GM19397 (cell line): ENCODE data around the gene OR11G2.
"Not testable (repeated sequence)": the region's sequence is repeated elsewhere in the genome, so short reads cannot be mapped to it uniquely, and the experiment has no call there.

Experiments
- ATAC-seq: cut with Tn5 transposase; IDR thresholded peaks from one replicate; pipeline ENCODE4 v1.9.1; 2021; ENCODE audit warnings: mild to moderate bottlenecking, moderate library complexity; ENCODE audit not compliant: unreplicated experiment

OR11G2 gene

DNA sequence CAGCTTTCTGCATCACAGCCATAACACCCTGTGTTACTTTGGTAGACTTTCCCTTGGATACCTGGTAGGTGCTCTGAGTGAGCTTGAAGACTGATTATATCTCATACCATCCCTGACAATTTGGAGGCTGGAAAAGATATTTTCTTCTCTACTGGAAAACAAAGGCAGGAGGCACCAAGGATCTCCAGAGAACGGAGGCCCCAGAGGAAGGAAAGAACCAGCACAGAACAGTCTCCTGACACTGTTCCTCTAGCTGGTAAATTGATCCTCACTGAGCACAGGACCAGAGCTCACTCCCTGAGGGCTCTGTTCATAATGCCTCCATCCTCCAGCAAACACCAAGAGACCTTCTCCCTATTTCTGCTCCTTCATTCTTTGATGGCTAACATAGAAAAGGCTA is at the start of gene OR11G2:
Gene OR11G2, plus strand, starts transcription at position 301 of the 400 bp plus-strand sequence. CDS start 6,542 bp downstream, outside the sequence.
- no peak for ATAC-seq

DNA sequence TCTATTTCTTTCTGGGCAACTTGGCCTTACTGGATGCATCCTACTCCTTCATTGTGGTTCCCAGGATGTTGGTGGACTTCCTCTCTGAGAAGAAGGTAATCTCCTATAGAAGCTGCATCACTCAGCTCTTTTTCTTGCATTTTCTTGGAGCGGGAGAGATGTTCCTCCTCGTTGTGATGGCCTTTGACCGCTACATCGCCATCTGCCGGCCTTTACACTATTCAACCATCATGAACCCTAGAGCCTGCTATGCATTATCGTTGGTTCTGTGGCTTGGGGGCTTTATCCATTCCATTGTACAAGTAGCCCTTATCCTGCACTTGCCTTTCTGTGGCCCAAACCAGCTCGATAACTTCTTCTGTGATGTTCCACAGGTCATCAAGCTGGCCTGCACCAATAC is 46.8 kb upstream of the OR11G2 start:
- ATAC-seq = no peak

GRCh38 chr14:20144820-20145219 is 45.9 kb upstream of the OR11G2 start:
- no peak for ATAC-seq

DNA sequence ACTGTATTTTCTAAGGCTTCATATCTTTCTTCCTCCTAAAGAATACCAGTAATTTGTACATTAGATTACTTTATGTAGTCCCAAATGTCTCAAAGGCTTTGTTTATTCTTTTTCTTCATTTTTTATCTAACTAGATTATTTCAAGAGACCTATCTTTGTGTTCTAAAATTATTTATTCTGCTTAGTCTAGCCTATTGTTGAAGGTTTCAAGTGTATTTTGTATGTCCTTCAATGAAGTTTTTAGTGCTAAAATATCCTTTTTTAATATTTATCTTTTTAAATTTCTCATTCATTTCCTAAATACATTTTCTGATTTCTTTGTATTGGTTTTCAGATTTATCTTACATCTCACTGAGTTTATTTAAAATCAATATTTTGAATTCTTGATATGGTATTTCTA is 26.2 kb upstream of the OR11G2 start:
- ATAC-seq = no peak

DNA sequence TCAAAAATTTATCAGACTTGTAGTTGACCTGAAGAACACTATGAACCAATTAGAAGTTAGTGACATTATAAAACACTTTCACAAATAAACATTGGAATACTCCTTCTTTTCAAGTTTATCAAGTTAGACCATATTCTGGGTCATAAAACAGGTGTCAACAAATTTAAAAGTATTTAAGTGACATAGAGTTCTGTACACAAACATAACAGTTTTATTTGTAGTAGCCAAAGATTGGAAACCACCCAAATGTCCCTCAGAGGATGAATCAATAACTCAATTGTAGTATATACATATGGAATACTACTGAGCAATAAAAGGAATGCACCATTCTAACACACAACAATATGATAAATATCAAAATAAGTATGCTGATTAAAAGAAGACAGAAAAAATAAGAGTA is 23.6 kb upstream of the OR11G2 start:
- no peak for ATAC-seq

- not testable (repeated sequence) for ATAC-seq
Measured at GRCh38 chr14:20169852-20170251, 20.8 kb upstream of the OR11G2 start.

DNA sequence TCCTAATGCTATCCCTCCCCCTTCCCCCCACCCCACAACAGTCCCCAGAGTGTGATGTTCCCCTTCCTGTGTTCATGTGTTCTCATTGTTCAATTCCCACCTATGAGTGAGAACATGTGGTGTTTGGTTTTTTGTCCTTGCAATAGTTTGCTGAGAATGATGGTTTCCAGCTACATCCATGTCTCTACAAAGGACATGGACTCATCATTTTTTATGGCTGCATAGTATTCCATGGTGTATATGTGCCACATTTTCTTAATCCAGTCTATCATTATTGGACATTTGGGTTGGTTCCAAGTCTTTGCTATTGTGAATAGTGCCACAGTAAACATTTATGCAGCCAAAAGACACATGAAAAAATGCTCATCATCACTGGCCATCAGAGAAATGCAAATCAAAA is 16.5 kb upstream of the OR11G2 start:
- not testable (repeated sequence) for ATAC-seq

- ATAC-seq = no peak
Measured at GRCh38 chr14:20176330-20176729, 14.4 kb upstream of the OR11G2 start.

DNA sequence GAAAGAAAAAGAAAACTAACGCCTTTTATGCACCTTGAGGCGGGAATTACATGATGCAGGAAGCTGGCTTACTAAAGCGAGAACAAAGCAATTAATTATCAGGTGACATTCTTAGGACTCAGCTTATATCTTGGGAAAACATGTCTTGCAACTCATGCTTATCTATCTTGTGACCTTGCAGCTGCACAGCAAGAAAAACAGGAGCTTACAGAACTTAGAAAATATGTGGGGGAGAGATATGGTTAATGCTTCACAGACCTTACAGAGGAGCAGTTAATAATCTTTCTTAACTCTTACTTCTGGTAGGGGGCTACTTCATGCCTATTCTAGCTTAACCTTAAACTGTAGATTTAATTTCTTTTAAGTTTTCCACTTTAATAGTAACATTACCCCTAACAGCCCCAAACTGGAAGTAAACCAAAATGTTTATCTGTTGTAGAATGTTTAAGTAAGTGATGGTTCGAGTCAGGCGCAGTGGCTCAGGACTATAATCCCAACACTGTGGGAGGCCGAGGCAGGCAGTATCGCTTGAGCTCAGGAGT is 13.2 kb upstream of the OR11G2 start:
- ATAC-seq = no peak

DNA sequence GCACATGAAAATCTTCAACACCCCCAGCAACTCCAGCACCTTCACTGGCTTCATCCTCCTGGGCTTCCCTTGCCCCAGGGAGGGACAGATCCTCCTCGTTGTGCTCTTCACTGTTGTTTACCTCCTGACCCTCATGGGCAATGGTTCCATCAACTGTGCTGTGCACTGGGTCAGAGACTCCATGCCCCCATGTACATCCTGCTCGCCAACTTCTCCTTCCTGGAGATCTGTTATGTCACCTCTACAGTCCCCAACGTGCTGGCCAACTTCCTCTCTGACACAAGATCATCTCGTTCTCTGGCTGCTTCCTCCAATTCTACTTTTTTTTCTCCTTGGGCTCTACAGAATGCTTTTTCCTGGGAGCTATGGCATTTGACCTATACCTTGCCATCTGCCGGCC is 11.5 kb upstream of the OR11G2 start:
- ATAC-seq = no peak

GRCh38 chr14:20179880-20180279 is 10.8 kb upstream of the OR11G2 start:
- ATAC-seq = no peak

- ATAC-seq = no peak
Measured at GRCh38 chr14:20180486-20180885, 10.2 kb upstream of the OR11G2 start.

GRCh38 chr14:20184181-20184580 is 6.5 kb upstream of the OR11G2 start:
- ATAC-seq = no peak

DNA sequence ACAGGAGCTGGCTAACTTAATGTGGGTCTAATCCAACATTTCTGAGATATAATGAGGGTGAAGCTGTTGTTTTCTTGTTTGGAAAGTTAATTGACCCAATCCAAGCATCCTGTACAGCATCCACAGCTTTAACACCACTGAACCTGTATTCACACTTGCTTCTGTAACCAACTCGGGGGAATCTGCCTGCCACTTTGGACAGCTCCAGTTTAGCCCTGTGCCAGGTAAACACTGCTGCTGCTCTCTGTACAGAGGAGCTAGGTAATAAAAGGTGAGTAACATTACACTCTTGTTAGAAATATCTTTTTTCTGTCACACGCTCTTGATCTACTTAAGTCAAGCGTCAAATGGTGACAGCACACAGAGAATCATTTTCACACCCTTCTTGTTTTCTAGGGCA is 700 bp downstream of the OR11G2 start:
- no peak for ATAC-seq

DNA sequence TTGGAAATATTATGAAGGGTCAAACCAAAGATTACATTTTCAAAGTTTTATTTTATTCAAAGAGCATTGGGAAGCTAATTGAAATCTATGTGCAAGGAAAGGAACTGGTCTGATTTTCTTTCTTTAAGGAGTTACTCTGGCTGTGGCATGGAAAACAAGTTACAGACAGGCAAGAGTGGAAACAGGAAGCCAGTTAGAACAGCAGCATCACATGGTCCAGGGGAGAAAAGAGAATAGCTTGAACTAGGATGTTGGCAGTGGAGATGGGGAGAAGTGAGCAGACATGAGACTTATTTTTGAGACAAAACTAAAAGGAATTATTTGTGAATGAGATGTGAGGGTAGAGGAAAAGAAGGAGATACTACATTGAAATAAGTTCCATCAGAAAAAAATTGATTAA is 3.4 kb downstream of the OR11G2 start:
- no peak for ATAC-seq

- ATAC-seq = not testable (repeated sequence)
Measured at GRCh38 chr14:20195170-20195569, 4.5 kb downstream of the OR11G2 start.

DNA sequence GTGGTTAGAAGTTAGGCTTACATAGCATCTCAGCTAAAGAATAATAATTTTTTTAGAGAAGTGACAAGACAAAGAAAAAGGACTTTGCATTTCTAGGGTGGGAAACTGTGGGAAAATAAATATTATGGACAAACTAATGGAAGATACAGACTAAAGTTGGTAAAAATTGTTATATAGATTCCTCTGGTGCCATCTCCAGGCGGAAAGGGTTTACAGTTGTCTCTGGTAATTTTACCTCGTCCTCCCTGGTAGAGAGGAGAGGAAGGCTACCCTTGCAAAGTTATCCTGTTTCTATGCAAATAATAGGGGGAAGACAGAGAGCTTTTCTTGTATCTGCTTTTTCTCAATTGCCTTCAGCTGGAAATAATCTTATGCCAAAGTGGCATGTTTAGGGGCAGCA is 5.2 kb downstream of the OR11G2 start:
- ATAC-seq = no peak

- ATAC-seq = no peak
Measured at GRCh38 chr14:20197459-20197858, 6.8 kb downstream of the OR11G2 start.

DNA sequence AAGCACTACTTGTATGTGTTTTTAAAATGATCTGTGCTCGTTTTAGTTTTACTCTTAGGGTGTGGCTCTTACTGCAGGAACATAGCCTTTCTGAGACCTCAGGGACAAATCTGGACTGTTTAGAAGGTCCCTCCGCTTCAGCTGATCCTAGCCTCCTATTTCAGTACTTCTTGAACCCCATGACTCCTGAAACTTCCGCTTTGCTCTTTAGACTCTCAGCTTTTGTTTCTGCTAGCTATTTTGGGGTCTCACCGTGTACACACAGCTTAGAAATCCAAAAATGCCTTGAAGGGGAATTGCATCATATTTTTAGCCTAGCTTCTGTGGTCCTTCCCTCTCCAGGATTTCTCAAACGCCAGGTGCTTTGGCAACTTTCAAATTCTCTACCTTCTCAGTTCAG is 8.3 kb downstream of the OR11G2 start:
- no peak for ATAC-seq

- ATAC-seq = no peak
Measured at GRCh38 chr14:20204721-20205120, 14.0 kb downstream of the OR11G2 start.

- ATAC-seq = no peak
Measured at GRCh38 chr14:20209595-20209994, 18.9 kb downstream of the OR11G2 start.

GRCh38 chr14:20212406-20212805 is 21.7 kb downstream of the OR11G2 start:
- not testable (repeated sequence) for ATAC-seq

DNA sequence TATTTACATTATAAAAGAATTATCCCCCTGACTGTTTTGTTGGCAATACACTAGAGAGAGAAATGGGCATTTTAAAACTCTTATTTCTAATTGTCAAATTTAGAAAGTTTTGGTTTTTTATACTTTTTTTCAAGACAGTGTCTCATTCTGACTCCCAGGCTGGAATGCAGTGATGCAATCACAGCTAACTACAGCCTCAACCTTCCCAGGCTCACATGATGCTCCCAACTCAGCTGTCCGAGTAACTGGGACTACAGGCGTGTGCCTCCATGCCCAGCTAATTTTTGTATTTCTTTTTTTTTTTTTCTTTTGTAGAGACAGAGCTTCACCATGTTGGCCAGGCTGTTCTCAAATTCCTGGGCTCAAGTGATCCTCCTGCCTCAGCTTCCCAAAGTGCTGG is 24.5 kb downstream of the OR11G2 start:
- ATAC-seq = no peak
